Measurements from ENCODE around the gene CASTOR1. TPM values are rescaled to one million over a fixed set of nuclear protein-coding genes. Genes with fewer than 3 reads are reported as not detected.

The CASTOR1 gene
- total RNA-seq, 4 donors from 2014 or later, result 16.5 to 36.0 (median 27.7) TPM

- H3K36me3 ChIP-seq, result no peaks in the 10 kb centered on the region
- WGBS, 2 donors, result 51 to 71% methylated on average over 7 of the region's 7 CpGs
- peak overlapping the region; percentile 51 to 87 (median 84) for H3K27ac ChIP-seq
- no peaks in the 10 kb centered on the region for H3K9me3 ChIP-seq
- no peaks in the 10 kb centered on the region for H3K27me3 ChIP-seq
- peak in 1 of 6 experiments; percentile 13 for TF ChIP-seq CTCF (IDR thresholded peaks at IDR 0.05)
- TF ChIP-seq POLR2A (IDR thresholded peaks at IDR 0.05), result no peak
- H3K4me3 ChIP-seq (replicated peaks in 1 of 3), result no peak overlapping the region
- no peak for DNase-seq
- intact Hi-C loops (cut with DNase I), result no loop called here
- H3K4me1 ChIP-seq, result peaks cover 82 to 98% of the 10 kb centered on the region in 2 donors
Measured at GRCh38 chr22:30309951-30310741, 20.8 kb upstream of the CASTOR1 start.

- Histone ChIP-seq H3K27me3 (no peaks in the 10 kb centered on the region), H3K27ac (peak overlapping the region; percentile 51 to 87 (median 84)), H3K36me3 (no peaks in the 10 kb centered on the region), H3K4me3 (replicated peaks in 1 of 3) (no peak overlapping the region), H3K9me3 (no peaks in the 10 kb centered on the region), H3K4me1 (peaks cover 92 to 98% of the 10 kb centered on the region in 2 donors)
- intact Hi-C loops (cut with DNase I), result no loop called here
- 74 to 79% methylated on average over 5 of the region's 5 CpGs for WGBS, 2 donors
- no peak for DNase-seq
- TF ChIP-seq CTCF (IDR thresholded peaks at IDR 0.05) (no peak), POLR2A (IDR thresholded peaks at IDR 0.05) (no peak)
Measured at GRCh38 chr22:30308518-30309230, 19.4 kb upstream of the CASTOR1 start.

GRCh38 chr22:30308093-30308492 is 18.8 kb upstream of the CASTOR1 start:
- Histone ChIP-seq H3K4me1 (peaks cover 98 to 100% of the 10 kb centered on the region in 2 donors), H3K27me3 (no peaks in the 10 kb centered on the region), H3K36me3 (no peaks in the 10 kb centered on the region), H3K27ac (peak overlapping the region; percentile 51 to 87 (median 84)), H3K4me3 (replicated peaks in 1 of 3) (no peak overlapping the region), H3K9me3 (no peaks in the 10 kb centered on the region)
- peak in 1 of 2 donors; percentile 49 for DNase-seq
- TF ChIP-seq POLR2A (IDR thresholded peaks at IDR 0.05) (no peak), CTCF (IDR thresholded peaks at IDR 0.05) (no peak)
- WGBS, 2 donors, result 60 to 85% methylated on average over 2 of the region's 2 CpGs
- intact Hi-C loops (cut with DNase I), result no loop called here

GRCh38 chr22:30307041-30307574 is 17.8 kb upstream of the CASTOR1 start:
- no peak for DNase-seq
- no peaks in the 10 kb centered on the region for H3K27me3 ChIP-seq
- H3K36me3 ChIP-seq, result no peaks in the 10 kb centered on the region
- H3K9me3 ChIP-seq, result no peaks in the 10 kb centered on the region
- WGBS, 2 donors, result 72 to 89% methylated on average over 4 of the region's 4 CpGs
- intact Hi-C loops (cut with DNase I), result no loop called here
- H3K4me1 ChIP-seq, result peaks cover 98 to 100% of the 10 kb centered on the region in 2 donors
- no peak for TF ChIP-seq CTCF (IDR thresholded peaks at IDR 0.05)
- peak overlapping the region; percentile 39 to 87 (median 84) for H3K27ac ChIP-seq
- H3K4me3 ChIP-seq (replicated peaks in 1 of 3), result no peak overlapping the region

All from thyroid gland (tissue), 4 donors.